Breast epithelium (tissue), 4 donors: Measurements from ENCODE around the gene REL. TPM values are rescaled to one million over a fixed set of nuclear protein-coding genes. Genes with fewer than 3 reads are reported as not detected.

Experiments
- DNase-seq, 2 donors: peaks; one replicate each; pipeline ENCODE4 v3.0.0-alpha.2; 2019; ENCODE audit warnings: low spot score in 2 of 2
- H3K27ac ChIP-seq, 2 donors: fragments of 200-600 bp; sonication (generic) in 1 of 2; one replicate each; pipeline ENCODE4 v1.5.1; 2016 to 2019; ENCODE audit warnings: mild to moderate bottlenecking in 1 of 2
- H3K27me3 ChIP-seq, 2 donors: fragments of 200-600 bp; sonication (generic) in 1 of 2; one replicate each; pipeline versions ENCODE4 v1.5.1 to v1.6.0; 2017 to 2019; ENCODE audit warnings: control low read depth in 1 of 2, mild to moderate bottlenecking in 1 of 2
- H3K36me3 ChIP-seq: fragments of 200-600 bp; one replicate; pipeline ENCODE4 v1.5.1; 2019
- H3K4me1 ChIP-seq, 2 donors: fragments of 200-600 bp; sonication (generic); one replicate each; pipeline ENCODE4 v1.5.1; 2016 to 2019; ENCODE audit warnings: control low read depth in 1 of 2
- H3K4me3 ChIP-seq, 3 donors: fragments of 200-600 bp; sonication (generic); 1 replicate in 2 of 3; 2 replicates in 1 of 3; pipeline ENCODE4 v1.5.1; 2016 to 2019; ENCODE audit warnings: mild to moderate bottlenecking in 3 of 3, moderate library complexity in 2 of 3
- H3K9me3 ChIP-seq, 2 donors: fragments of 200-600 bp; sonication (generic) in 1 of 2; one replicate each; pipeline ENCODE4 v1.5.1; 2016 to 2019; ENCODE audit warnings: control low read depth in 1 of 2
- POLR2A ChIP-seq: fragments of 450-650 bp; IDR thresholded peaks from one replicate; pipeline ENCODE4 v1.6.1; 2016; ENCODE audit warnings: antibody characterized with exemption, mild to moderate bottlenecking, moderate library complexity
- POLR2AphosphoS5 ChIP-seq, 3 donors: sonication (generic); formaldehyde crosslinking; IDR thresholded peaks; one replicate each; pipeline ENCODE4 v1.6.1; 2017; ENCODE audit warnings: antibody characterized with exemption in 3 of 3
- intact Hi-C: fragments of 100-400 bp; cut with DNase I; formaldehyde crosslinking; loops from one replicate; pipeline ENCODE4 v1.15.1; 2023; ENCODE audit warnings: low total_unique reads
- total RNA-seq, 3 donors: library from RNA; depleted of rRNA; stranded (reverse); fragments of >200 nt; gene quantifications; one replicate each; pipeline ENCODE4 v1.1.0, GENCODE V29; 2016
- TF ChIP-seq, protein P1 (sequence below), 3 donors: fragments of 450-650 bp; IDR thresholded peaks; one replicate each; pipeline ENCODE4 v1.5.1; 2016 to 2017; ENCODE audit warnings: antibody characterized with exemption in 3 of 3, mild to moderate bottlenecking in 3 of 3, moderate library complexity in 3 of 3

Gene REL
- total RNA-seq, 3 donors from 2014 or later, result 17.0 to 49.0 (median 21.1) TPM

DNA sequence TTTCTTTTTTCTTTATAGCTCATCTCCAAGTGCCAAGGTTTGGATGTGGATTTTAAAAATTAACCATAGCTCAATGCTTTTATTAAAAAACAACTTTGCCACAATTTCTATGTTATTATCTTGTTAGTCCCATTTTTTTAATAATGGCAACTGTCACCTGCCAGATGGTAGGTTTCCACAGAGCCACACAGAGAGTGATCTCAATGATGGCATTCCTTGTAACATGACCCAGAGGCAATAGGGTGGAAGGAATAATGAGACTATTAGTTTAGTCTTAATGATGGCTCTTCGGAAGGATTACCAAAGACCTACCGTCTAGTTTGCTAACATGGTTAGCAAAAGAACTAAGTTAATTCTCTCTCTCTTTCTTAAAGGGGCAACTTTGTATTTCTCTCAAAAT, 64.0 kb downstream of the REL start:
- Histone ChIP-seq H3K4me1 (no peaks in the 10 kb centered on the region), H3K9me3 (no peaks in the 10 kb centered on the region), H3K36me3 (no peaks in the 10 kb centered on the region), H3K27me3 (no peaks in the 10 kb centered on the region), H3K27ac (no peak overlapping the region), H3K4me3 (no peak overlapping the region)
- DNase-seq, result no peak
- TF ChIP-seq, protein P1, sequence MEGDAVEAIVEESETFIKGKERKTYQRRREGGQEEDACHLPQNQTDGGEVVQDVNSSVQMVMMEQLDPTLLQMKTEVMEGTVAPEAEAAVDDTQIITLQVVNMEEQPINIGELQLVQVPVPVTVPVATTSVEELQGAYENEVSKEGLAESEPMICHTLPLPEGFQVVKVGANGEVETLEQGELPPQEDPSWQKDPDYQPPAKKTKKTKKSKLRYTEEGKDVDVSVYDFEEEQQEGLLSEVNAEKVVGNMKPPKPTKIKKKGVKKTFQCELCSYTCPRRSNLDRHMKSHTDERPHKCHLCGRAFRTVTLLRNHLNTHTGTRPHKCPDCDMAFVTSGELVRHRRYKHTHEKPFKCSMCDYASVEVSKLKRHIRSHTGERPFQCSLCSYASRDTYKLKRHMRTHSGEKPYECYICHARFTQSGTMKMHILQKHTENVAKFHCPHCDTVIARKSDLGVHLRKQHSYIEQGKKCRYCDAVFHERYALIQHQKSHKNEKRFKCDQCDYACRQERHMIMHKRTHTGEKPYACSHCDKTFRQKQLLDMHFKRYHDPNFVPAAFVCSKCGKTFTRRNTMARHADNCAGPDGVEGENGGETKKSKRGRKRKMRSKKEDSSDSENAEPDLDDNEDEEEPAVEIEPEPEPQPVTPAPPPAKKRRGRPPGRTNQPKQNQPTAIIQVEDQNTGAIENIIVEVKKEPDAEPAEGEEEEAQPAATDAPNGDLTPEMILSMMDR (IDR thresholded peaks at IDR 0.05), result no peak
- TF ChIP-seq POLR2A, result no peak
- no peak for TF ChIP-seq POLR2AphosphoS5 (IDR thresholded peaks at IDR 0.05)
- intact Hi-C loops, result no loop called here

DNA sequence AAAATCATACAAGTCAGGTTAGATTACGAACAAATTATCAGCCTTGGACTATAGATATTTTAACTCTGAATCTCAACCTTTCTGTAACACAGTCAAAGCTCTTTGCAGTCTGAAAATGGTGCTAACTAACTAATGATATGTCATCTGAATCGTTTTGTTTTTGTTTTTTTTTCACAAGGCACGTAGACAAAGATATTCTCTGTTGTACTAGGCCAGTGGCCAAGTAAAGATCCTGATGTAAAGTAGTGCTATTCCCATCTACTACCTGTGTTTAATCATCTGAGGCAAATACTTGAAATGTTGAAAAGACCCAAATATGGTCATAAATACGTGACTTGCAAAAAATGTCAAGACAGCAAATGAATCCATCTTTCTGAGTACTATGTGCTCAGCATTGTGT, 65.7 kb downstream of the REL start:
- Histone ChIP-seq H3K4me1 (no peaks in the 10 kb centered on the region), H3K27ac (no peak overlapping the region), H3K36me3 (no peaks in the 10 kb centered on the region), H3K9me3 (no peaks in the 10 kb centered on the region), H3K4me3 (no peak overlapping the region), H3K27me3 (no peaks in the 10 kb centered on the region)
- TF ChIP-seq POLR2AphosphoS5 (IDR thresholded peaks at IDR 0.05), result no peak
- TF ChIP-seq, protein P1 (IDR thresholded peaks at IDR 0.05), result no peak
- no peak for TF ChIP-seq POLR2A
- DNase-seq, result no peak
- intact Hi-C loops, result no loop called here

DNA sequence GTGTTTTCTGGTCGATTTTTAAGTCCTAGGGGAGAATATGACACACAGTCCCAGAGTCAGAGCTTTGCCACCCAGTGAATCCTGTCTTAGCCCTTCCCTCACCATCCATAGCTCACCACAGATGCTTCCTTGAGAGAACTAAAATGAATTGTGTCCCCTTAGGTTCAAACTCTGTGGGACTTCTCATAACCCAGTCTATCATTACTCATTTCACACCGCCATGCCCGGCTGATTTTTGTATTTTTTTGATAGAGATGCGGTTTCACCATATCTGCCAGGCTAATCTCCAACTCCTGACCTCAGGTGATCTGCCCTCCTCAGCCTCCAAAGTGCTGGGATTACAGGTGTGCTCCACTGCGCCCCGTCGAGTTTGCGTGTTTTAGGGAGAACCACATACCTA, 66.8 kb downstream of the REL start:
- intact Hi-C loops, result no loop called here
- Histone ChIP-seq H3K36me3 (no peaks in the 10 kb centered on the region), H3K4me3 (no peak overlapping the region), H3K4me1 (no peaks in the 10 kb centered on the region), H3K27ac (no peak overlapping the region), H3K27me3 (no peaks in the 10 kb centered on the region), H3K9me3 (no peaks in the 10 kb centered on the region)
- no peak for TF ChIP-seq POLR2AphosphoS5 (IDR thresholded peaks at IDR 0.05)
- no peak for TF ChIP-seq POLR2A
- TF ChIP-seq, protein P1 (IDR thresholded peaks at IDR 0.05), result no peak
- DNase-seq, result no peak

DNA sequence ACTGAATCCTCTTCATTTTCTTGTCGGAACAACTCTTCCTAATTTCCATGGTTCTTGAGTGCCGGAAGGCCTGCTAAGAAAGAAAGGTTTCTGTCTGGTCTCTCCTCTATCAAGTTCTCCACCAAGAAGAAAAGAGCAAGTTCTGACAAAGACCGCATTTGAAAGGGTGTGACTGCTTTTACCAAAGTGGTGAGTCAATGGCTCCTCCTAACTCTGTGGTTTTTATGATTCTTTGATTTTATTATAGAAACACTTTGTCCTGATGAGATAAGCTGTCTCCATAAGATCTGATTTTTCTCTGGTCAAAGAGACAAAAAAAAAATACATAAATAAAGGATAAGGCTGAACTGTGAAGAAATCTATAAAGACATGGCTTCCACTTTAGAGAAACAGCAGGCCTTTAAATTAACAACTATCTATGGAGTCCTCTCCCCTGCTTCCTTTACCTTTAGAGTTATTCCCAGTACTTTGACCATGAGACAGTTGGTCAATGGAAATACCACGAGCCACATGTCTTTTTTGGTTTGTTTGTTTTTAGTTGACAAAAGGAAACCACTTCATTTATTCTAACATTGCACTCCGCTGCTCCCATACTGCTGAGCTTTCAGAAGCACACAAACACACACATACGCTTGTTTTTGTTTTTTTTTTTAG, 67.7 kb downstream of the REL start:
- H3K27ac ChIP-seq, result no peak overlapping the region
- no peaks in the 10 kb centered on the region for H3K36me3 ChIP-seq
- intact Hi-C loops, result no loop called here
- H3K27me3 ChIP-seq, result no peaks in the 10 kb centered on the region
- TF ChIP-seq POLR2AphosphoS5 (IDR thresholded peaks at IDR 0.05) (no peak), POLR2A (no peak)
- TF ChIP-seq, protein P1 (IDR thresholded peaks at IDR 0.05), result no peak
- no peak for DNase-seq
- H3K4me1 ChIP-seq, result no peaks in the 10 kb centered on the region
- no peak overlapping the region for H3K4me3 ChIP-seq
- H3K9me3 ChIP-seq, result no peaks in the 10 kb centered on the region

DNA sequence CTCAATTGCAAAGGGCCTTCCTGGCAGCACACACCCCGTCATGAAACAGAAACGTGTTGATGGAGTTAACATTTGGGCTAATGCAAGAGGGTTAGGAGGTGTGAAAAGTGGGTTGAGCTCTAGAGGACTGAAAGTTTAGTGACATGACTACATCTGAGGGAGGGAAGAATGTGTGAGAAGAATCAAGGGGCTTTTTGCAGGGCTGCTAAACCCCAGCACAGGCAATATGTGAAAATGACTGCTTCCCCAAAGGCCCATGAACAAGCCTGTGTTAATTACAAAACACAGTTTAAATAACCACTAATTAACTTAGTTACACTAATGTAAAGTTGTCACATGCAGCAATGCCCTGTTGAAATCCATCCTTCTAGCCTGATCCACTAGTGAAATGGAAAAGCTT, 72.8 kb downstream of the REL start:
- Histone ChIP-seq H3K9me3 (no peaks in the 10 kb centered on the region), H3K27me3 (no peaks in the 10 kb centered on the region), H3K4me1 (no peaks in the 10 kb centered on the region), H3K27ac (no peak overlapping the region), H3K4me3 (no peak overlapping the region), H3K36me3 (no peaks in the 10 kb centered on the region)
- DNase-seq, result no peak
- no peak for TF ChIP-seq POLR2AphosphoS5 (IDR thresholded peaks at IDR 0.05)
- TF ChIP-seq POLR2A, result no peak
- TF ChIP-seq, protein P1 (IDR thresholded peaks at IDR 0.05), result no peak
- intact Hi-C loops, result no loop called here
